SK-N-SH (cell line): ENCODE measurements around the gene ZEB2. TPM values are rescaled to one million over a fixed set of nuclear protein-coding genes. Genes with fewer than 3 reads are reported as not detected.

ENCODE experiments used
- CTCF ChIA-PET: fragments of 300-600, 350-600 bp; formaldehyde crosslinking; extraction: SDS; loops from one replicate; lab custom pipeline; 2021; lab: Yijun Ruan, JAX
- POLR2A ChIA-PET: fragments of 350-600 bp; sonication (Branson Sonifier 250); formaldehyde crosslinking; extraction: SDS; loops from one replicate; lab custom pipeline; 2020; ENCODE audit warnings: antibody characterized with exemption, inconsistent platforms; lab: Yijun Ruan, JAX
- DNase-seq: peaks from one replicate; pipeline ENCODE4 v3.0.0; 2012
- H2AFZ ChIP-seq: fragments of 200-600 bp; sonication (generic); 2 replicates; pipeline ENCODE4 v1.8.1; 2016; ENCODE audit warnings: antibody characterized with exemption, mild to moderate bottlenecking, low read depth
- H3F3A ChIP-seq: fragments of 200-600 bp; sonication (generic); replicated peaks from 2 replicates; pipeline ENCODE3; 2016; ENCODE audit warnings: antibody characterized with exemption, mild to moderate bottlenecking; ENCODE audit not compliant: insufficient read depth
- H3K27ac ChIP-seq, 2 experiments: fragments of 200-500 bp in 1 of 2; fragments of 200-600 bp in 1 of 2; sonication (Bioruptor generic) in 1 of 2; sonication (generic), shearing (Covaris generic) in 1 of 2; 2 replicates each; pipeline versions ENCODE4 v1.5.1 to v1.6.1; 2014 to 2016; ENCODE audit warnings: low read depth in 2 of 2, inconsistent platforms in 1 of 2, low read length in 1 of 2, mild to moderate bottlenecking in 1 of 2, mixed read lengths in 1 of 2
- H3K27me3 ChIP-seq: fragments of 200-600 bp; sonication (generic), shearing (Covaris generic); 2 replicates; pipeline ENCODE4 v1.6.1; 2016; ENCODE audit warnings: mixed run types; ENCODE audit not compliant: insufficient read depth
- H3K36me3 ChIP-seq, 2 experiments: fragments of 200-500 bp in 1 of 2; fragments of 200-600 bp in 1 of 2; sonication (Bioruptor generic) in 1 of 2; sonication (generic) in 1 of 2; replicated peaks in 1 of 2; 2 replicates each; pipeline versions ENCODE3 to v1.5.1; 2014 to 2016; ENCODE audit warnings: low read length in 1 of 2, mild to moderate bottlenecking in 1 of 2; ENCODE audit not compliant: insufficient read depth in 2 of 2, control insufficient read depth in 1 of 2
- H3K4me1 ChIP-seq, 2 experiments: fragments of 200-500 bp in 1 of 2; fragments of 200-600 bp in 1 of 2; sonication (Bioruptor generic) in 1 of 2; sonication (generic), shearing (Covaris generic) in 1 of 2; 2 replicates each; pipeline versions ENCODE4 v1.5.1 to v1.6.1; 2014 to 2016; ENCODE audit warnings: low read depth in 1 of 2, low read length in 1 of 2, mixed run types in 1 of 2; ENCODE audit not compliant: insufficient read depth in 2 of 2, control insufficient read depth in 1 of 2
- H3K4me2 ChIP-seq: fragments of 200-600 bp; sonication (generic), shearing (Covaris generic); 2 replicates; pipeline ENCODE4 v1.6.1; 2017; ENCODE audit warnings: mixed run types
- H3K4me3 ChIP-seq, 2 experiments: fragments of 200-500 bp in 1 of 2; fragments of 200-600 bp in 1 of 2; sonication (Bioruptor generic) in 1 of 2; sonication (generic), shearing (Covaris generic) in 1 of 2; 2 replicates each; pipeline versions ENCODE4 v1.5.1 to v1.8.1; 2014 to 2016; ENCODE audit warnings: low read depth in 2 of 2, inconsistent platforms in 1 of 2, low read length in 1 of 2, mild to moderate bottlenecking in 1 of 2, mixed read lengths in 1 of 2, moderate library complexity in 1 of 2
- H3K79me2 ChIP-seq: fragments of 200-600 bp; sonication (generic); 2 replicates; pipeline ENCODE4 v1.8.1; 2017; ENCODE audit warnings: mild to moderate bottlenecking; ENCODE audit not compliant: insufficient read depth
- H3K9ac ChIP-seq: fragments of 200-600 bp; sonication (generic); 2 replicates; pipeline ENCODE4 v1.6.1; 2017; ENCODE audit warnings: mixed run types
- H3K9me2 ChIP-seq: fragments of 200-600 bp; sonication (generic); 2 replicates; pipeline ENCODE4 v1.6.1; 2017; ENCODE audit warnings: mixed run types
- H3K9me3 ChIP-seq: fragments of 200-600 bp; sonication (generic); 2 replicates; pipeline ENCODE4 v1.6.1; 2017; ENCODE audit warnings: mixed run types, mild to moderate bottlenecking, moderate library complexity
- H4K20me1 ChIP-seq: fragments of 200-600 bp; sonication (generic); 2 replicates; pipeline ENCODE4 v1.6.1; 2017; ENCODE audit warnings: mild to moderate bottlenecking, mixed run types; ENCODE audit not compliant: insufficient read depth
- EZH2phosphoT487 ChIP-seq: fragments of 200-600 bp; sonication (generic); IDR thresholded peaks from 2 replicates; pipeline ENCODE4 v1.6.1; 2017; ENCODE audit warnings: low read depth, mixed run types, mild to moderate bottlenecking, antibody characterized with exemption, moderate library complexity, borderline replicate concordance
- GABPA ChIP-seq: IDR thresholded peaks from 2 replicates; pipeline ENCODE4 v1.4.0; 2012; ENCODE audit warnings: low read depth, mild to moderate bottlenecking
- GATA2 ChIP-seq: sonication (generic); formaldehyde crosslinking; IDR thresholded peaks from 2 replicates; pipeline ENCODE4 v1.5.0; 2020; ENCODE audit warnings: mild to moderate bottlenecking, missing genetic modification reagents
- MXI1 ChIP-seq: IDR thresholded peaks from 2 replicates; pipeline ENCODE4 v1.6.1; 2012; ENCODE audit warnings: mild to moderate bottlenecking, low read depth, low read length, improper control_type of control experiment
- POLR2AphosphoS5 ChIP-seq: IDR thresholded peaks from 2 replicates; pipeline ENCODE4 v1.6.1; 2012; ENCODE audit warnings: low read depth, low read length
- RCOR1 ChIP-seq: fragments of 150-350 bp; IDR thresholded peaks from 2 replicates; pipeline ENCODE4 v1.6.1; 2017; ENCODE audit warnings: antibody characterized with exemption, low read length
- SIN3A ChIP-seq: IDR thresholded peaks from 2 replicates; pipeline ENCODE4 v1.6.1; 2012; ENCODE audit warnings: low read depth, mild to moderate bottlenecking, low read length, moderate library complexity, borderline replicate concordance
- SMC3 ChIP-seq: IDR thresholded peaks from 2 replicates; pipeline ENCODE4 v1.6.1; 2012; ENCODE audit warnings: low read depth, low read length, improper control_type of control experiment
- WGBS: methylation state at CpG from one replicate; pipeline ENCODE4 v1.1.6; 2017; ENCODE audit warnings: low lambda C conversion rate; 5-methylcytosine and 5-hydroxymethylcytosine counted together
- polyA plus RNA-seq, 3 experiments: library from polyadenylated mRNA; depleted of rRNA; stranded (reverse); fragments of >200 nt; gene quantifications; 2 replicates each; pipeline ENCODE4 v1.2.3, GENCODE V29; 2012
- TF ChIP-seq, protein P1 (sequence below): IDR thresholded peaks from 2 replicates; pipeline ENCODE4 v1.4.0; 2012; ENCODE audit warnings: low read depth, borderline replicate concordance
- TF ChIP-seq, protein P2 (sequence below): IDR thresholded peaks from 2 replicates; pipeline ENCODE4 v1.4.0; 2012; ENCODE audit warnings: low read depth, borderline replicate concordance
- TF ChIP-seq, protein P3 (sequence below): fragments of 150-350 bp; IDR thresholded peaks from 2 replicates; pipeline ENCODE4 v1.6.1; 2016; ENCODE audit warnings: mild to moderate bottlenecking, low read depth, low read length
- TF ChIP-seq, protein P4 (sequence below): fragments of 150-350 bp; IDR thresholded peaks from 2 replicates; pipeline ENCODE4 v1.6.1; 2017; ENCODE audit warnings: antibody characterized with exemption, low read length, low read depth, borderline replicate concordance

ZEB2 gene
- polyA plus RNA-seq, 1 of the 3 experiments (the other 2 are of a cell fraction) = 16.3 TPM

DNA sequence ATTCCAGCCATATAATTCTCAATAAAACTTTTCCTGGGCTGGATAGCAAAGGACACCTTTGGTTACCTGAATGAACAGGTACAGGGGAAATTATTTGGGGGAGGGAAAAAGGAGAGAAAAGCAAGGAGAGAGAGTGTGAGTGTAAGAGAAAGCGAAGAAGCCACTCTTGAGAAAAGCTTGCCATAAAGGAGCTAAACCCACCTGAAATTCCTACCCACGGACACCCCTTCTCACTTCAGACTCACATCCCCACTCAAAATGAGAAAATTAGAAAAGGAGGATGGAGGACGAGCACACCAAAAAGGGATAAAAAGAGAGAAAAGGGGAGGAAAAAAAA, 354 bp downstream of the ZEB2 start (continued):
- TF ChIP-seq, protein P1, sequence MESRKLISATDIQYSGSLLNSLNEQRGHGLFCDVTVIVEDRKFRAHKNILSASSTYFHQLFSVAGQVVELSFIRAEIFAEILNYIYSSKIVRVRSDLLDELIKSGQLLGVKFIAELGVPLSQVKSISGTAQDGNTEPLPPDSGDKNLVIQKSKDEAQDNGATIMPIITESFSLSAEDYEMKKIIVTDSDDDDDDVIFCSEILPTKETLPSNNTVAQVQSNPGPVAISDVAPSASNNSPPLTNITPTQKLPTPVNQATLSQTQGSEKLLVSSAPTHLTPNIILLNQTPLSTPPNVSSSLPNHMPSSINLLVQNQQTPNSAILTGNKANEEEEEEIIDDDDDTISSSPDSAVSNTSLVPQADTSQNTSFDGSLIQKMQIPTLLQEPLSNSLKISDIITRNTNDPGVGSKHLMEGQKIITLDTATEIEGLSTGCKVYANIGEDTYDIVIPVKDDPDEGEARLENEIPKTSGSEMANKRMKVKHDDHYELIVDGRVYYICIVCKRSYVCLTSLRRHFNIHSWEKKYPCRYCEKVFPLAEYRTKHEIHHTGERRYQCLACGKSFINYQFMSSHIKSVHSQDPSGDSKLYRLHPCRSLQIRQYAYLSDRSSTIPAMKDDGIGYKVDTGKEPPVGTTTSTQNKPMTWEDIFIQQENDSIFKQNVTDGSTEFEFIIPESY = no peak
- TF ChIP-seq, protein P2, sequence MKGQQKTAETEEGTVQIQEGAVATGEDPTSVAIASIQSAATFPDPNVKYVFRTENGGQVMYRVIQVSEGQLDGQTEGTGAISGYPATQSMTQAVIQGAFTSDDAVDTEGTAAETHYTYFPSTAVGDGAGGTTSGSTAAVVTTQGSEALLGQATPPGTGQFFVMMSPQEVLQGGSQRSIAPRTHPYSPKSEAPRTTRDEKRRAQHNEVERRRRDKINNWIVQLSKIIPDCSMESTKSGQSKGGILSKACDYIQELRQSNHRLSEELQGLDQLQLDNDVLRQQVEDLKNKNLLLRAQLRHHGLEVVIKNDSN = no peak
- TF ChIP-seq, protein P3, sequence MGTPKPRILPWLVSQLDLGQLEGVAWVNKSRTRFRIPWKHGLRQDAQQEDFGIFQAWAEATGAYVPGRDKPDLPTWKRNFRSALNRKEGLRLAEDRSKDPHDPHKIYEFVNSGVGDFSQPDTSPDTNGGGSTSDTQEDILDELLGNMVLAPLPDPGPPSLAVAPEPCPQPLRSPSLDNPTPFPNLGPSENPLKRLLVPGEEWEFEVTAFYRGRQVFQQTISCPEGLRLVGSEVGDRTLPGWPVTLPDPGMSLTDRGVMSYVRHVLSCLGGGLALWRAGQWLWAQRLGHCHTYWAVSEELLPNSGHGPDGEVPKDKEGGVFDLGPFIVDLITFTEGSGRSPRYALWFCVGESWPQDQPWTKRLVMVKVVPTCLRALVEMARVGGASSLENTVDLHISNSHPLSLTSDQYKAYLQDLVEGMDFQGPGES = no peak
- no peak for TF ChIP-seq EZH2phosphoT487
- TF ChIP-seq, protein P4, sequence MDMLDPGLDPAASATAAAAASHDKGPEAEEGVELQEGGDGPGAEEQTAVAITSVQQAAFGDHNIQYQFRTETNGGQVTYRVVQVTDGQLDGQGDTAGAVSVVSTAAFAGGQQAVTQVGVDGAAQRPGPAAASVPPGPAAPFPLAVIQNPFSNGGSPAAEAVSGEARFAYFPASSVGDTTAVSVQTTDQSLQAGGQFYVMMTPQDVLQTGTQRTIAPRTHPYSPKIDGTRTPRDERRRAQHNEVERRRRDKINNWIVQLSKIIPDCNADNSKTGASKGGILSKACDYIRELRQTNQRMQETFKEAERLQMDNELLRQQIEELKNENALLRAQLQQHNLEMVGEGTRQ = no peak

DNA sequence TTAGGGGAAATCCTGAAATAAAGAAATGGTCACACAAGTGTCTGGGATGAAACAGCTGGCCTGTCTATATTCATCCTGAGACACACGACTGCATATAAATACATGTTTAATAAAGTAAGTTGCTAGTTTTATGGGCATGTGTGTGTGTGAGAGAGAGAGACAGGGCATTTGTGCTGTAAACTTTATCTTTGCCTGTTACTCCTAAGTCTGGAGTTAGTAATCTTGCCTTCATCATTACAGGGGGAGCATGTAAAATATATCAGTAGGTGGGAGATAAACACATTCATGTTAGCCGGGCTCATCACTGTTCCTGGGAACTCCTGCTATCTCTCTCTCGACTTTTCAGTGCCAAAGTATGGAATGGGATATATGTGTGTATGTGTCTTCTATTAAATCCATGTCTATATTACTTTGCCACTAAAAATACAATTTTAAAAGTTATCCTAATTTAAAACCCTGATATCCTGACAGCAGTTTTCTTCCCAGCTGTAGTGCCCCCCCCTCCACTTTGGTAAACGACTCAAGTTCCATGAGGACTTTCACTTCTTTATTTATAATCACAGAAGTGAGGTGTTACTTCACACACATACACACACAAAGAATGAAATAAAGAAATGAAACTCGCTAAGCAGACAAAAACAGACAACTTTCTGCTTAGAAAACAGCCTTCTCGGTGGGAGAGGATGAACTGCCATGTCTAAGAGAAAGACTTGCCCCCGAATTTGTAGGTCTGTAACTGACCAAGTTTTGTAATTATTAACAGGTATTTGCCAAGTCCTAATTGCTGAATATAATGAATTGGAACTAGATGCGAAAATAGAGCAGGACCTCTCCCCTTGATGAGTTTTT, 947 bp downstream of the ZEB2 start:
- Histone ChIP-seq H3K9ac (peak overlapping the region; percentile 97), H3K79me2 (peaks cover 54% of the 10 kb centered on the region)

More for the DNA sequence above, 947 bp downstream of the ZEB2 start:
- no peaks in the 10 kb centered on the region for H4K20me1 ChIP-seq
- H3K9me2 ChIP-seq = no peaks in the 10 kb centered on the region
- peaks cover 0 to 5% of the 10 kb centered on the region in 2 experiments for H3K36me3 ChIP-seq
- DNase-seq = no peak
- ChIA-PET POLR2A (no interaction called here), CTCF (interaction anchor here (1.0 to 3.2 kb wide), 4 partner anchors 58 to 83 kb away, joined by 3 to 9 read pairs (median 3); no protein-coding TSS in a partner anchor)
- H3K4me1 ChIP-seq = peaks cover 21 to 26% of the 10 kb centered on the region in 2 experiments; a peak in 3 of 4 replicates
- H3K4me2 ChIP-seq = peak overlapping the region; percentile 94
- H3K27me3 ChIP-seq = no peaks in the 10 kb centered on the region
- WGBS = 5% methylated on average over 8 of the region's 8 CpGs
- peaks cover 7% of the 10 kb centered on the region for H3F3A ChIP-seq
- TF ChIP-seq RCOR1 (no peak), GATA2 (CRISPR knock-in tag) (no peak), SIN3A (no peak), MXI1 (peak; percentile 18; the same call in 1 of the 2 replicates), GABPA (no peak), SMC3 (no peak), POLR2AphosphoS5 (no peak)
- TF ChIP-seq, protein P2 = no peak
- TF ChIP-seq, protein P4 = peak; percentile 2; the same call in 1 of the 2 replicates
- TF ChIP-seq, all 33 proteins: peak for 2
- Histone ChIP-seq H3K9me3 (no peaks in the 10 kb centered on the region), H2AFZ (peak overlapping the region; percentile 89; the same call in 1 of the 2 replicates), H3K27ac (peak overlapping the region; percentile 95 to 97), H3K4me3 (peak overlapping the region; percentile 83 to 97)
